A549 (cell line): ENCODE results near the gene AP5M1.

Source experiments
- CHD4 ChIP-seq: fragments of 200-600 bp; sonication (generic); IDR thresholded peaks from 2 replicates; pipeline ENCODE4 v1.6.1; 2016; ENCODE audit warnings: antibody characterized with exemption, mild to moderate bottlenecking, borderline replicate concordance
- RNF2 ChIP-seq: fragments of 200-600 bp; sonication (generic); IDR thresholded peaks from 2 replicates; pipeline ENCODE4 v1.6.1; 2016; ENCODE audit warnings: low read depth, mild to moderate bottlenecking, antibody characterized with exemption, moderate library complexity, borderline replicate concordance
- TF ChIP-seq, protein P1 (sequence below): fragments of >200 bp; sonication (Bioruptor Twin); formaldehyde crosslinking; IDR thresholded peaks from 3 replicates; pipeline ENCODE4 v1.5.1; 2016

- TF ChIP-seq CHD4 (no peak), RNF2 (no peak)
- TF ChIP-seq, protein P1, sequence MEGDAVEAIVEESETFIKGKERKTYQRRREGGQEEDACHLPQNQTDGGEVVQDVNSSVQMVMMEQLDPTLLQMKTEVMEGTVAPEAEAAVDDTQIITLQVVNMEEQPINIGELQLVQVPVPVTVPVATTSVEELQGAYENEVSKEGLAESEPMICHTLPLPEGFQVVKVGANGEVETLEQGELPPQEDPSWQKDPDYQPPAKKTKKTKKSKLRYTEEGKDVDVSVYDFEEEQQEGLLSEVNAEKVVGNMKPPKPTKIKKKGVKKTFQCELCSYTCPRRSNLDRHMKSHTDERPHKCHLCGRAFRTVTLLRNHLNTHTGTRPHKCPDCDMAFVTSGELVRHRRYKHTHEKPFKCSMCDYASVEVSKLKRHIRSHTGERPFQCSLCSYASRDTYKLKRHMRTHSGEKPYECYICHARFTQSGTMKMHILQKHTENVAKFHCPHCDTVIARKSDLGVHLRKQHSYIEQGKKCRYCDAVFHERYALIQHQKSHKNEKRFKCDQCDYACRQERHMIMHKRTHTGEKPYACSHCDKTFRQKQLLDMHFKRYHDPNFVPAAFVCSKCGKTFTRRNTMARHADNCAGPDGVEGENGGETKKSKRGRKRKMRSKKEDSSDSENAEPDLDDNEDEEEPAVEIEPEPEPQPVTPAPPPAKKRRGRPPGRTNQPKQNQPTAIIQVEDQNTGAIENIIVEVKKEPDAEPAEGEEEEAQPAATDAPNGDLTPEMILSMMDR = no peak
These were observed 57.5 kb downstream of the AP5M1 start for GRCh38 chr14:57326253-57326652.
